HG03520 (cell line): ENCODE measurements around the gene SLC10A6.
"Not testable (repeated sequence)": the region's sequence is repeated elsewhere in the genome, so short reads cannot be mapped to it uniquely, and the experiment has no call there.

Source experiments
- ATAC-seq: cut with Tn5 transposase; IDR thresholded peaks from one replicate; pipeline ENCODE4 v1.9.1; 2021; ENCODE audit warnings: mild to moderate bottlenecking, moderate library complexity; ENCODE audit not compliant: unreplicated experiment

The SLC10A6 gene

DNA sequence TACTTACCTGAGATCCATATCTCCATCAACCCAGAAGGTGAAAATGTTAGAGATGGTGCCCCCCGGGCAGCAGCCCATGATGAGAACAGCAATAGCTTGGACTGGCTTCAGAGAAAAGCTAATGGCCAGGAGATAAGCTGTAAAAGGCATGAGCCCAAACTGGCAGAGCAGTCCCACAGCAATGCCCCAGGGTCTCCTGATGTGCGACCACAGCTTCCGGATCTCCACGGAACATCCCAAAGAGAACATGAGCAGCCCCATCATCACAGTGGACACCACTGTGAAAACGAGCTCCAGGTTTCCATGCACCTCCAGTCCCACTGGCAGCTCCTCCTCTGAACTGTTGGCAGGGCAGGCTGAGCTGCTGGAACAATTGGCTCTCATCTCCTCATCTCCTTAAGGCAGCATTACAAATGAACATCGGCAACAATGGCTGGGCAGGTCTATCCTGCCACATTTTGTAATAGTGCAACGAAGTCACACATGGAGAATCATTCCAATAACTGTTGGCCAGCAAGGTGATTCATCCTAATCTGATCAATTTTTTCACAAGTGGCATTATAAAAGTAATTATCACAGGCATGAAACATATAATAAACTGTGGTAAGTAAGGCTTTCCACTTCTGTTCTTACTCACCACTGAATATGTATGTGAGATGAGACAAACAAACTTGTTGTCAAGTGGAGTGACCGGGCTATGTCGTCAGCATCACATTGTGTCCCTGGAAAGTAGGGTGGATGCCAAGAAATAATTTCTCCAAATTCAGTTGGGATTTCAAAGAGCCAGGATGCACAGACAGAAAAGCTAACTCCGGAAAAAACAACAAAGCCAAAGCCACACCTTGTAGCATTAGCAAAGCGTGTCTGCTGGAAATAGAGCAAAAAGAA is at the start of gene SLC10A6:
Gene SLC10A6 (minus strand): TSS at position 653 of the 888 bp plus-strand sequence. CDS start 269 bp downstream, at position 384.
- no peak for ATAC-seq

DNA sequence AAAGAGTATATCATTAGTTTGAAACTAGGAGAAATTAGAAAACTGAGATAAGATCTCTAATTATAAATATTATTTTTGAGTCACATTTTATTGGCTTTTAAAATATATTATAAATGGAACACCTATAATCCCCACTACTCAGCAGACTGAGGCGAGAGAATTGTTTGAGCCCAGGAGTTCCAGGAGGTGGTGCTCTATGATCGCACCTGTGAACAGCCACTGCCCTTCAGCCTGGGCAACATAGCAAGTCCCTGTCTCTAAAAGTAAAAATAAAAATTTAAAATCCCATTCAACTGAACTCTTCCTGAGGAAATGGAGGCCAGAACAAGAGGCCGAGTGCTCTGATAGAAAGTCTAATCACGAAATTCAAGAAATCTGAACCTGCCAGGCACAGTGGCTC is 49.4 kb upstream of the SLC10A6 start:
- ATAC-seq = no peak

GRCh38 chr4:86896596-86896995 is 47.4 kb upstream of the SLC10A6 start:
- no peak for ATAC-seq

DNA sequence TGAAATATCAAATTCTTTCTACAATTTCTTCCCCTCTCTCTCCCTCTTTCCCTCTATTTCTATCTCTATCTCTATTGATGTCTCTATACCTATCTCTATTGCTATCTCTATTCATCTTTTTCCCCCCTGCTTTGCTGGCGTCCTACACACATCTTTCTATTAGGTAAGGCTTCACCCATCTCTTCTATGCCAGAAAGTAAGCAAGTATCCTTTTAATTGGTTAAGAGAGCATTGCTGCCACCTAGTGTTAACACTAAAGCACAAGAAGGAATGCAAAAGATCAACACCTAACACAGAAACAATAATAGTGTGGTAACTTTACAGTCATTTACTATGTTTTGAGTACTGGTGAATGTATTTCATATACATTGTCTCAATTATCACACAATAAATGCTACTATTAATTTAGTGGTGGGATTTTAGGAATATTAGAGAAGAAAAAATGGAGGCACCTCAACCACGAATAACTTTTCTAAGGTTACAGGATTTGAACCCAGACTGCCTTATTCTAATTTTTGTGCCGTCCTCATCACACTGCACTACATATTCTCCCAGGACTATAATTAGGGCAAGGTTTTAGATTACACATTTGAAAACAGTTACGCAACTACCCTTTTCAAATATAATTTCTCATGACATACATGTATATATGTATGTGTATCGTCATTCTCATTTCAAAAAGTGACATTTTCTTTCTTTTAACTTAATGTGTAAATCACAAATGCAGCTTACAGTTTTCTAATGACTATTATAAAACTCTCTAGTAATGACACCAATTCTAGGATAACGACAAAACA is 46.7 kb upstream of the SLC10A6 start:
- ATAC-seq = peak; percentile 56

GRCh38 chr4:86894455-86894854 is 45.3 kb upstream of the SLC10A6 start:
- no peak for ATAC-seq

DNA sequence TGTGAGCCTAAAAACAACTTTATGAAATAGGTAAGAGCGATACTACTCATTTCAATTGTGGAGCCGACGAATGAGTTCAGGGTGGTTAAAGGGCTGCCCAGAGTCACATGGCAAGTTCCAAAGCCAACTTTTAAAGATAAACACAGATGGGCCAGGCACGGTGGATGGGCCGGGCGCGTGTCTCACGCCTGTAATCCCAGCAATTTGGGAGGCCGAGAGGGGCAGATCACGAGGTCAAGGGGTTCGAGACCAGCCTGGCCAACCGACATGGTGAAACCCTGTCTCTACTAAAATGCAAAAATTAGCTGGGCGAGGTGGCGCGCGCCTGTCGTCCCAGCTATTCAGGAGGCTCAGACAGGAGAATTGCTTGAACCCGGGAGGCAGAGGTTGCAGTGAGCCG is 44.0 kb upstream of the SLC10A6 start:
- ATAC-seq = no peak

GRCh38 chr4:86892636-86892960 is 43.4 kb upstream of the SLC10A6 start:
- ATAC-seq = no peak

DNA sequence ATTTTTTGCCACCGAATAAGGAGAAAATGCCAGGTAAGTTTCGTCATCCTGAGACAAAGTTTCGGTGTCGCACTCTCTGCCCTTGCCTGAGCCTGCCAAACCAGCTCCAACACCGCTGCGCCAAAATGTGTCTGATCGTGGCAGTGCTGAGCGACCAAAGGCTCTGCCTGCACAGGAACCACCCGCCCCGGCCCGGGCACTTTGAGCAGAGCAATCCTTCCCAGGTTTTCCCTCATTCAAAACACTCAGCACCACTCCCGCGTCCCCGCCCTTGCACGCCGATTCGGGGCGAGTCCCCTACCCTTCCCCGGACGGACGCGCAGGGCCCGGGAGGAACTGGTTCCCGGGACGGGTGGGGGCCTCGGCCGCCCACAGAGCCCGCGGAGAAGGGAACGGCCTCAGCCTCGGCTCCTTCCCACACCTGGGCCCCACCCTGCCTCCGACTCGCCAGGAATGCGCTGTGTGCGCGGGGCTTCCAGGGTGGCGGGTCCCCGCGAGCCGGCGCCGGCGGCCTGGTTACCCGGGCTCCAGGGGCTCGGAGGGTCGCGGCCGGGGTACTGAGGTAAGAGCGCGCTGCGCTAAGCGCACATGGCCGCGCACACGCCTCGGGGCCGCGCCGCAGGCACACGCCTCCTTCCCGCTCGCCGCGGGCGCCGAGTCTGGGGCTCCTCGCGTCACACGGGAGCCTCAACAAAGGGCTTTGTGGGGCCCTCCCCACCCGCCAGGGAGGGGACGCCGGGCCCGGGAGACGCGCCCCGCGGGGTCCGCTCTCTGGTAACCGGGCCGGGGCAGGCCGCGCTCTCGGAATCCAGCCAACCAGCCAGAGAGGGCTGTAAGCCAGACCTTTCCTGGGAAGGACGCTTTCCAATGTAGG is 42.8 kb upstream of the SLC10A6 start, which contains the start of gene C4orf36:
Gene C4orf36 (minus strand): TSS at position 661 of the 874 bp plus-strand sequence. CDS start 902 bp downstream, outside the sequence.
- peak; percentile 60 for ATAC-seq

DNA sequence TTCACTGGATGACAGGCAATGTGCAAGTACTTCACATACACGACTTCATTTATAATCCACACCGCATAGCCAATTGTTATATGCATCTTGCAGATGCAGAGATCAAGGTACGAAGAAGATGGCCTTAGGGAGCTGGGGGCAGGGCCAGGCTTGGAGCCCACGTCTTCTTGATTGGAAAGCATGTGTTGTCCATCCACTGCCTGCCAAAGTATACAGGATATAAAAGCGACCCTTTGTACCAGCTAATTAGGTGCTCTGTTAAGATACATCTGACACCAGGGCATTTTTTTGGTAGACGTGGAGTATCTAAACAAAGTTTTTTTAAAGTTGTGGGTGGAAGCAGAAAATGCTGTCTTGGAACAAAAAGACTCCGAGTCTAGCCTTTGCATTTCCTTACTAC is 41.6 kb upstream of the SLC10A6 start:
- ATAC-seq = no peak

DNA sequence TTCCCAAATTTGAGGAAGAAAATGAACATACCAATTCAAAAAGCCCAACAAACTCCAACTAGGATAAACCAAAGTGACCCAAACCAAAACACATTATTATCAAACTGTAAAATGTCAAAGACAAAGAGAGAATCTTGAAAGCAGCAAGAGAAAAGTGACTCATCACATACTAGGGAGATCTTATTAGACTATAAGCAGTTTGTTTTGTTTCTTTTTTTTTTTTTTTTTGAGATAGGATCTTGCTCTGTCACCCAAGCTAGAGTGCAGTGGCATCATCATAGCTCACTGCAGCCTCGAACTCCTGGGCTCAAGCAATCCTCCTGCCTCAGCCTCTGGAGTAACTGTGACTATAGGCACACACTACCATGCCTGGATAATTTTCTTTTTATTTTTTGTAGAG is 30.5 kb upstream of the SLC10A6 start:
- ATAC-seq = no peak

GRCh38 chr4:86878640-86879039 is 29.5 kb upstream of the SLC10A6 start:
- ATAC-seq = no peak

DNA sequence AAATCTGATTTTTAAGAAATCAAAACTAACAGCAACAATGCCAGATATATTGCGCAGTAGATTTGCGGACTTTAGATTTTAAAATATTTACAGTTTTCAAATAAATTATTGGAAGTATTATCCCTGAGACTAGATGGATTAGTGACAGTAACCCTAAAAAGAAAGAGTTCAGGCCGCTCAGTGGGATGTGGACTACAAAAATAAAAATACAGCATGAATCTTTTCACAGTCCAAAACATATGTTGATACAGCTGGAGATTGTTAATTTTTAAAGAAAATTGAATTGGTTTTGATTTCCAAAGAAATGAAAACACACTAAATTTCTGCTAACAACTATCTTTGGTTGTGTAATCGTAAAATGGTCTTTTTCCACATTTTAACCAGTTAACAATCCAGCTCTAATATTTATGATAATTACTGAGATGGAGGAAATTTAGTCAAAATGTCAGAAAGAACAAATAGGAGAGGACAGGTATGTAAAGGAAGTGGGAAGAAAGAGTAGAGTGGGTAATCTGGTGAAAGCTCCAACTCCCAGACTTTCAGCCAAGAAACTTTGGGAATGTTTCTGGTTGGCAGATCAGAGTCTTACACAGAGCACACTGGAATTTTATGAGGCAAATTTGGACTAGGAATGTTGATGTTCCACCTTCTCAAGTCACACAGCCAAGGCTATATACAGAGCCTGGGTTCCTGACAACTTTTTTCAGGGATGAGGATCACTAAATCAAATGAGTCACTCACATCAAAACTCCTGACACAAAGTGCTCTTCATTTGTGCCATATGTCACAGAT is 27.9 kb upstream of the SLC10A6 start:
- ATAC-seq = no peak

GRCh38 chr4:86875436-86875835 is 26.3 kb upstream of the SLC10A6 start:
- ATAC-seq = not testable (repeated sequence)

GRCh38 chr4:86872135-86872534 is 23.0 kb upstream of the SLC10A6 start:
- ATAC-seq = no peak

DNA sequence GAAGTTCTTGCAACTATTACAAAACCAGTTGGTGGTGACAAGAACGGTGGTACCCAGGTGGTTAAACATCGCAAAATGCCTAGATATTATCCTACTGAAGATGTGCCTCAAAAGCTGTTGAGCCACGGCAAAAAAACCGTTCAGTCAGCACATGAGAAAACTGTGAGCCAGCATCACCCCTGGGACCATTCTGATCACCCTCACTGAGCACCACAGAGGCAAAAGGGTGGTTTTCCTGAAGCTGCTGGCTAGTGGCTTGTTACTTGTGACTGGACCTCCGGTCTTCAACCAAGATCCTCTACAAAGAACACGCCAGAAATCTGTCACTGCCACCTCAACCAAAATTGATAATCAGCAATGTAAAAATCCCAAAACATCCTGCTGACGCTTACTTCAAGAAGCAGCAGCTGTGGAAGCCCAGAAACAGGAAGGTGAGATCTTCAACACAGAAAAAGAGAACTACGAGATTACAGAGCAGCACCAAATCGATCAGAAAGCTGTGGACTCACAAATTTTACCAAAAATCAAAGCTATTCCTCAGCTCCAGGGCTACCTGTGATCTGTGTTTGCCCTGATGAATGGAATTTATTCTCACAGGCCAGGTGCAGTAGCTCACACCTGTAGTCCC is 21.4 kb upstream of the SLC10A6 start:
- ATAC-seq = no peak

- ATAC-seq = no peak
Observed at GRCh38 chr4:86857341-86858052, 8.3 kb upstream of the SLC10A6 start.

GRCh38 chr4:86856896-86857295 is 7.7 kb upstream of the SLC10A6 start:
- ATAC-seq = no peak

DNA sequence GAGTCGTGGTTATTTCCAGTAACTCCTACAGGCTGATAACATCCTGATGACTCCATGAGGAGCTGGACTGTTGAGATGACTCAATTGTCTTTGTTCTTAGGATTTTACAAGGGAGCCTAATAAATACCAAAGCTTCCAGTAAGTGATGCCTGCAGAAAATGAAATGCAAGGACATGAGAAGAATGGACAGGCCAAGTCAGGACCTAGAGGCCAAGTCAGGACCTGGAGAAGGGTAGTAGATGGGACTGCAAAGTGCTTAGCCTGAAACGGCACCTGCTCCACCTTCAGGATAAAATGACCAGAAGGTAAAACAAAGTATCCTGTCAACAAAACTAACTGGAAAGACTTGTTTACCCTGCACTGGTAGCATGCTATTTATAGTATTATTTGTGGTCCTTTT is 6.4 kb upstream of the SLC10A6 start:
- no peak for ATAC-seq

DNA sequence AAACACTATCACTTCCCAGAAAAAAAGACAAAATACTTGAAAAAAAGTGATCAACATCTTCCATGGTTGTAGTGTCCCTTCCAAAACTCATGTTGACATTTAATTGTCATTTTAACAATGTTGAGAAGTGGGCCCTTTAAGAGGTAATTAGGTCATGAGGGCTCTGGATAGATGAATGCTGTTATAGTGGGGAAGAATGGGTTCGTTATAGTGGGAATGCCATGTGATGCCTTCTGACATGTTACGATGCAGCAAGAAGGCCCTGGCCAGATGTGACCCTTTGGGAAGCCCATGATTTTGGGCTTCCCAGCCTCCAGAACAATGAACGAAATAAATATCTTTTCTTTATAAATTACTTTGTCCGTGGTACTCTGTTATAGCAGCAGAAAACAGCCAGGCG is 4.0 kb upstream of the SLC10A6 start:
- ATAC-seq = no peak
